ENCODE measurements around the gene FBXL2.
"Not testable (repeated sequence)": the region's sequence is repeated elsewhere in the genome, so short reads cannot be mapped to it uniquely, and the experiment has no call there.

GRCh38 chr3:33410816-33411215, 133.6 kb downstream of the FBXL2 start:
- TF ChIP-seq, protein P1, sequence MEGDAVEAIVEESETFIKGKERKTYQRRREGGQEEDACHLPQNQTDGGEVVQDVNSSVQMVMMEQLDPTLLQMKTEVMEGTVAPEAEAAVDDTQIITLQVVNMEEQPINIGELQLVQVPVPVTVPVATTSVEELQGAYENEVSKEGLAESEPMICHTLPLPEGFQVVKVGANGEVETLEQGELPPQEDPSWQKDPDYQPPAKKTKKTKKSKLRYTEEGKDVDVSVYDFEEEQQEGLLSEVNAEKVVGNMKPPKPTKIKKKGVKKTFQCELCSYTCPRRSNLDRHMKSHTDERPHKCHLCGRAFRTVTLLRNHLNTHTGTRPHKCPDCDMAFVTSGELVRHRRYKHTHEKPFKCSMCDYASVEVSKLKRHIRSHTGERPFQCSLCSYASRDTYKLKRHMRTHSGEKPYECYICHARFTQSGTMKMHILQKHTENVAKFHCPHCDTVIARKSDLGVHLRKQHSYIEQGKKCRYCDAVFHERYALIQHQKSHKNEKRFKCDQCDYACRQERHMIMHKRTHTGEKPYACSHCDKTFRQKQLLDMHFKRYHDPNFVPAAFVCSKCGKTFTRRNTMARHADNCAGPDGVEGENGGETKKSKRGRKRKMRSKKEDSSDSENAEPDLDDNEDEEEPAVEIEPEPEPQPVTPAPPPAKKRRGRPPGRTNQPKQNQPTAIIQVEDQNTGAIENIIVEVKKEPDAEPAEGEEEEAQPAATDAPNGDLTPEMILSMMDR (IDR thresholded peaks at IDR 0.05; ENCODE audit: low read length): not testable (repeated sequence)
- TF ChIP-seq EZH2 (IDR thresholded peaks at IDR 0.05; ENCODE audit: borderline replicate concordance, low read length): not testable (repeated sequence)
